BJ (cell line): ENCODE results near the gene PCAT7. TPM values are rescaled to one million over a fixed set of nuclear protein-coding genes. Genes with fewer than 3 reads are reported as not detected.
"Not testable (repeated sequence)": the region's sequence is repeated elsewhere in the genome, so short reads cannot be mapped to it uniquely, and the experiment has no call there.

ENCODE experiments used
- CTCF ChIA-PET: fragments of 350-600 bp; formaldehyde crosslinking; extraction: SDS; loops from one replicate; lab custom pipeline; 2021; ENCODE audit warnings: antibody characterized with exemption, inconsistent platforms; lab: Yijun Ruan, JAX
- POLR2A ChIA-PET: fragments of 300-600 bp; sonication (Branson Sonifier 250); formaldehyde crosslinking; extraction: SDS; loops from one replicate; lab custom pipeline; 2021; ENCODE audit warnings: antibody characterized with exemption; lab: Charles Lee
- DNase-seq: peaks from one replicate; pipeline ENCODE4 v3.0.0-alpha.2; 2011; ENCODE audit warnings: low read depth
- H3K27me3 ChIP-seq: 2 replicates; pipeline ENCODE4 v1.6.0; 2011; ENCODE audit warnings: low read length; ENCODE audit not compliant: control insufficient read depth, insufficient read depth
- H3K36me3 ChIP-seq: 2 replicates; pipeline ENCODE4 v1.5.1; 2011; ENCODE audit warnings: low read length; ENCODE audit not compliant: control insufficient read depth, insufficient read depth
- H3K4me3 ChIP-seq: 2 replicates; pipeline ENCODE4 v1.5.1; 2011; ENCODE audit warnings: low read depth, mild to moderate bottlenecking, control low read depth, low read length
- polyA minus RNA-seq: library from RNA; depleted of rRNA, polyadenylated mRNA; stranded (reverse); fragments of >200 nt; gene quantifications from 2 replicates; pipeline ENCODE4 v1.2.3, GENCODE V29; 2011; rRNA and poly(A)+ RNA removed
- polyA plus RNA-seq: library from polyadenylated mRNA; depleted of rRNA; stranded (reverse); fragments of >200 nt; gene quantifications from 2 replicates; pipeline ENCODE4 v1.2.3, GENCODE V29; 2011; rRNA removed
- TF ChIP-seq, protein P1 (sequence below): IDR thresholded peaks from 2 replicates; pipeline ENCODE4 v1.5.1; 2011; ENCODE audit warnings: low read depth, mild to moderate bottlenecking, control low read depth, inconsistent platforms, low read length, moderate library complexity; ENCODE audit not compliant: insufficient read depth

Gene PCAT7
- 0.04 TPM in 2 replicates for polyA plus RNA-seq
- 0.05 TPM in 1 of 2 replicates, not detected in the other for polyA minus RNA-seq

- ChIA-PET POLR2A (no interaction called here), CTCF (no interaction called here)
- Histone ChIP-seq H3K4me3 (no peak within 1 kb of the TSS), H3K36me3 (no peaks in the 10 kb centered on the region), H3K27me3 (no peaks in the 10 kb centered on the region)
- TF ChIP-seq, protein P1, sequence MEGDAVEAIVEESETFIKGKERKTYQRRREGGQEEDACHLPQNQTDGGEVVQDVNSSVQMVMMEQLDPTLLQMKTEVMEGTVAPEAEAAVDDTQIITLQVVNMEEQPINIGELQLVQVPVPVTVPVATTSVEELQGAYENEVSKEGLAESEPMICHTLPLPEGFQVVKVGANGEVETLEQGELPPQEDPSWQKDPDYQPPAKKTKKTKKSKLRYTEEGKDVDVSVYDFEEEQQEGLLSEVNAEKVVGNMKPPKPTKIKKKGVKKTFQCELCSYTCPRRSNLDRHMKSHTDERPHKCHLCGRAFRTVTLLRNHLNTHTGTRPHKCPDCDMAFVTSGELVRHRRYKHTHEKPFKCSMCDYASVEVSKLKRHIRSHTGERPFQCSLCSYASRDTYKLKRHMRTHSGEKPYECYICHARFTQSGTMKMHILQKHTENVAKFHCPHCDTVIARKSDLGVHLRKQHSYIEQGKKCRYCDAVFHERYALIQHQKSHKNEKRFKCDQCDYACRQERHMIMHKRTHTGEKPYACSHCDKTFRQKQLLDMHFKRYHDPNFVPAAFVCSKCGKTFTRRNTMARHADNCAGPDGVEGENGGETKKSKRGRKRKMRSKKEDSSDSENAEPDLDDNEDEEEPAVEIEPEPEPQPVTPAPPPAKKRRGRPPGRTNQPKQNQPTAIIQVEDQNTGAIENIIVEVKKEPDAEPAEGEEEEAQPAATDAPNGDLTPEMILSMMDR: peak; percentile 32
- no peak for DNase-seq
Observed at GRCh38 chr9:94554439-94555331, at the start of gene PCAT7. Gene PCAT7 (plus strand): TSS chr9:94555083.

- H3K4me3 ChIP-seq, H3K36me3 ChIP-seq, H3K27me3 ChIP-seq, CTCF ChIA-PET, DNase-seq, POLR2A ChIA-PET: not testable (repeated sequence)
Observed at GRCh38 chr9:94506370-94506769, 48.5 kb upstream of the PCAT7 start.

- POLR2A ChIA-PET: no interaction called here
- Histone ChIP-seq H3K27me3 (no peaks in the 10 kb centered on the region; the same call in 1 of the 2 replicates), H3K4me3 (no peak overlapping the region), H3K36me3 (no peaks in the 10 kb centered on the region)
- CTCF ChIA-PET: no interaction called here
- TF ChIP-seq, protein P1: no peak
- DNase-seq: no peak
Observed at GRCh38 chr9:94507531-94508258, 47.2 kb upstream of the PCAT7 start.

- Histone ChIP-seq H3K4me3 (no peak overlapping the region), H3K27me3 (no peaks in the 10 kb centered on the region; the same call in 1 of the 2 replicates), H3K36me3 (no peaks in the 10 kb centered on the region)
- CTCF ChIA-PET: no interaction called here
- no peak for DNase-seq
- POLR2A ChIA-PET: no interaction called here
- TF ChIP-seq, protein P1: no peak
Observed at GRCh38 chr9:94511134-94511954, 43.5 kb upstream of the PCAT7 start.

GRCh38 chr9:94511955-94512265 is 43.0 kb upstream of the PCAT7 start:
- H3K27me3 ChIP-seq: no peaks in the 10 kb centered on the region; the same call in 1 of the 2 replicates
- DNase-seq: no peak
- TF ChIP-seq, protein P1: no peak
- ChIA-PET CTCF (no interaction called here), POLR2A (no interaction called here)
- no peaks in the 10 kb centered on the region for H3K36me3 ChIP-seq
- H3K4me3 ChIP-seq: no peak overlapping the region
